HG03442 (cell line): ENCODE measurements around the gene CALN1.

Source experiments
- ATAC-seq: cut with Tn5 transposase; IDR thresholded peaks from one replicate; pipeline ENCODE4 v1.9.1; 2021; ENCODE audit warnings: mild to moderate bottlenecking, moderate library complexity; ENCODE audit not compliant: unreplicated experiment

Gene CALN1

GRCh38 chr7:72272479-72272878, 139.7 kb downstream of the CALN1 start:
- no peak for ATAC-seq

- ATAC-seq = no peak
Observed at GRCh38 chr7:72268796-72269195, 143.3 kb downstream of the CALN1 start.

- no peak for ATAC-seq
Observed at GRCh38 chr7:72268090-72268489, 144.0 kb downstream of the CALN1 start.

- no peak for ATAC-seq
Observed at GRCh38 chr7:72267291-72267800, 144.8 kb downstream of the CALN1 start.

GRCh38 chr7:72266771-72267170, 145.4 kb downstream of the CALN1 start:
- ATAC-seq = no peak

- ATAC-seq = no peak
Observed at GRCh38 chr7:72265071-72265904, 146.8 kb downstream of the CALN1 start.

- no peak for ATAC-seq
Observed at GRCh38 chr7:72260406-72260805, 151.7 kb downstream of the CALN1 start.

- no peak for ATAC-seq
Observed at GRCh38 chr7:72258074-72258473, 154.1 kb downstream of the CALN1 start.

GRCh38 chr7:72254455-72254854, 157.7 kb downstream of the CALN1 start:
- ATAC-seq = no peak

GRCh38 chr7:72249106-72249505, 163.0 kb downstream of the CALN1 start:
- ATAC-seq = no peak

- ATAC-seq = no peak
Observed at GRCh38 chr7:72244826-72245398, 167.2 kb downstream of the CALN1 start.

- no peak for ATAC-seq
Observed at GRCh38 chr7:72243329-72243728, 168.8 kb downstream of the CALN1 start.

GRCh38 chr7:72235351-72235750, 176.8 kb downstream of the CALN1 start:
- no peak for ATAC-seq

- ATAC-seq = no peak
Observed at GRCh38 chr7:72234086-72234485, 178.1 kb downstream of the CALN1 start.

GRCh38 chr7:72230281-72230680, 181.9 kb downstream of the CALN1 start:
- ATAC-seq = no peak

GRCh38 chr7:72223351-72223750, 188.8 kb downstream of the CALN1 start:
- no peak for ATAC-seq

- ATAC-seq = no peak
Observed at GRCh38 chr7:72222136-72222535, 190.0 kb downstream of the CALN1 start.

GRCh38 chr7:72219500-72219899, 192.6 kb downstream of the CALN1 start:
- ATAC-seq = no peak

- no peak for ATAC-seq
Observed at GRCh38 chr7:72217151-72217550, 195.0 kb downstream of the CALN1 start.

- no peak for ATAC-seq
Observed at GRCh38 chr7:72213769-72214168, 198.4 kb downstream of the CALN1 start.

GRCh38 chr7:72213081-72213480, 199.1 kb downstream of the CALN1 start:
- no peak for ATAC-seq

- ATAC-seq = no peak
Observed at GRCh38 chr7:72211175-72211574, 201.0 kb downstream of the CALN1 start.
